Adipocyte (in vitro differentiated cells): Measurements from ENCODE around the gene PMEPA1.

ENCODE experiments used
- DNase-seq: peaks from one replicate; pipeline ENCODE4 v3.0.0-alpha.2; 2015; ENCODE audit warnings: low read depth
- H3K27me3 ChIP-seq: replicated peaks from 2 replicates; pipeline ENCODE4 v1.7.0; 2013; ENCODE audit warnings: mild to moderate bottlenecking, low read length, moderate library complexity; ENCODE audit not compliant: control insufficient read depth, insufficient read depth
- H3K36me3 ChIP-seq: 2 replicates; pipeline ENCODE4 v1.7.0; 2013; ENCODE audit warnings: low read length, mild to moderate bottlenecking, moderate library complexity; ENCODE audit not compliant: control insufficient read depth, insufficient read depth, severe bottlenecking
- H3K4me1 ChIP-seq: 2 replicates; pipeline ENCODE4 v1.7.0; 2013; ENCODE audit warnings: mild to moderate bottlenecking, low read length, moderate library complexity; ENCODE audit not compliant: control insufficient read depth, insufficient read depth
- H3K4me3 ChIP-seq: 2 replicates; pipeline ENCODE4 v1.7.0; 2013; ENCODE audit warnings: mild to moderate bottlenecking, low read length, moderate library complexity
- H3K9ac ChIP-seq: 2 replicates; pipeline ENCODE4 v1.7.0; 2013; ENCODE audit warnings: mild to moderate bottlenecking, low read length, moderate library complexity
- H3K9me3 ChIP-seq: 2 replicates; pipeline ENCODE4 v1.7.0; 2013; ENCODE audit warnings: mild to moderate bottlenecking, low read length, moderate library complexity; ENCODE audit not compliant: control insufficient read depth

PMEPA1 gene

DNA sequence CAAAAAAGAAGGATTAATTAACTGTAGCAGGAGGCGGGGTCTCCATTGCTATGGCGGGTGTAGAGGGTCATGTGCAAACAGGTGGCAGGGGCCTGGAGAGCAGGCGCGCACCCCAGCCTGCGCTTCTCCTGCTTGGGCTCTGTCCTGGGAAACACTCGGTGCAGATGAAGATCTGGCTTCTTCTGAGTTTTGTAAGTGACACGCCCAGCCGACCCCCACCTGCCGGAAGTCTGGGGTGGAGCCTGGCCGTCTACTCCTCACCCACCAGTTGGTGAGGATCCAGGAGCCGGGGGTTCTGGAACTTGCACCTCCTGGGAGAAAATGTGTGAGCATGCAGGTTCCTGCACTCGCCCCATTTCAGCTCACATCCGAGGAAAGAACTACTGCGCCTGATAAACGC lies 19.3 kb downstream of the PMEPA1 start:
- Histone ChIP-seq H3K4me1 (peaks cover 11% of the 10 kb centered on the region), H3K4me3 (no peak overlapping the region), H3K9ac (no peak overlapping the region), H3K27me3 (no peaks in the 10 kb centered on the region), H3K9me3 (no peaks in the 10 kb centered on the region), H3K36me3 (no peaks in the 10 kb centered on the region)
- DNase-seq: no peak

DNA sequence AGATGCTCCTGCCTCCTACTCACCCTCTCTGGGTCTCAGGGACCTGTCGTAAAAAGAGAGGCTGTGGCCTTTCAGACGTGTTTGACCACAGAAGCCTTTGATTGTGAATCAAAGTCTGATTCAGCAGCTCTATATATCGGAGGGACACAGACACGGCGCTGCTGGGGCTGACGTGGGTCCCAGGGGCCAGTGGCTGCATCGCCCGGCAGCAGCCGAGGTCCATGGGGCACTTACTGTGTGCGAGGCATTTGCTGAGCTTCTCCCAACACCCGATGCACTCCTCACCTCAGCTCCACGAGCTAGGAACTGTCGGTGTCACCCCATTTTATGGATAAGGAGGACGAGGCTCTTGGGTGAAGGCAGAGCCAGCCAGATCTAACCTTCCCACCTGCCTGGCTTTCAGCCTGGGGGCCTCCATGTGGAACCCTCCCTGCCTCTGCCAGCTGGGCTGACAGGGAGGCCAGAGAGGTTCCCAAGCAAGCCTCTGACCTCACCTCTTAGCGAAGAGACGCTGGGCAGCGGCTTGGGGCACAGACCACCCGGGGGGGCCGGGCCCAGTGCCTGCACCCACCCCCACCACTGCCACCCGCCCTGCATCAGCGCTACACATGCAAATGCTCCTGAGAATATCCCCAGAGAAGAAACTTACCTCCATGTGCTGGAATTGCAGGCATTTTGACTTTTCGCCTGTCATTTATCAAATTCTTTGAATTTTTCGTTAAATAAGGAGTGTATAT lies 19.9 kb downstream of the PMEPA1 start:
- no peak overlapping the region for H3K9ac ChIP-seq
- no peaks in the 10 kb centered on the region for H3K9me3 ChIP-seq
- H3K36me3 ChIP-seq: no peaks in the 10 kb centered on the region
- H3K27me3 ChIP-seq: no peaks in the 10 kb centered on the region
- no peak overlapping the region for H3K4me3 ChIP-seq
- no peak for DNase-seq
- peaks cover 11% of the 10 kb centered on the region for H3K4me1 ChIP-seq

- Histone ChIP-seq H3K36me3 (no peaks in the 10 kb centered on the region), H3K9ac (no peak overlapping the region), H3K27me3 (no peaks in the 10 kb centered on the region)
Observed at GRCh38 chr20:57688864-57689263, 21.0 kb downstream of the PMEPA1 start.

DNA sequence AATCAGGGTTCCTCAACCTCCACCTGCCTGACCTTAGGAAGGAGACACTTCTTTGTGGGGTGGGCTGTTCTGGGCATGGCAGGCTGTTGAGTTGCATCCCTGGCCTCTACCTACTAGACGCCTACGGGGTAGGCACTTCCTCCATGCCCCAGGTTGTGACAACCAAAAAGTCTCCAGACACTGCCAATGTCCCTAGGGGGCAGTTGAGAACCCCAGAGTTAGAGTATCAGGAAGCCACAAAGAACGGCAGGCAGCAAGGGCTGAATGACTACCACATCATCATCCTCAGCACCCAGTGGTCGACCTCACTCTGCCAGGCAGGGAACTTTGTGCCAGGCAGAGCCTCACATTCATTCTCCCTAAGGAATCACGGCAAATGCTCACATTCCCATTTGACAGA lies 21.5 kb downstream of the PMEPA1 start:
- Histone ChIP-seq H3K9me3 (no peaks in the 10 kb centered on the region), H3K27me3 (no peaks in the 10 kb centered on the region), H3K4me3 (no peak overlapping the region), H3K9ac (no peak overlapping the region), H3K36me3 (no peaks in the 10 kb centered on the region), H3K4me1 (peaks cover 11% of the 10 kb centered on the region)
- no peak for DNase-seq

More at GRCh38 chr20:57688864-57689263, 21.0 kb downstream of the PMEPA1 start:
- DNase-seq: no peak
- Histone ChIP-seq H3K4me1 (peaks cover 11% of the 10 kb centered on the region), H3K4me3 (no peak overlapping the region), H3K9me3 (no peaks in the 10 kb centered on the region)

- Histone ChIP-seq H3K9me3 (no peaks in the 10 kb centered on the region), H3K36me3 (no peaks in the 10 kb centered on the region), H3K4me3 (no peak overlapping the region), H3K27me3 (peaks cover 2% of the 10 kb centered on the region), H3K4me1 (peaks cover 11% of the 10 kb centered on the region), H3K9ac (no peak overlapping the region)
- DNase-seq: no peak
Observed at GRCh38 chr20:57686931-57687652, 22.7 kb downstream of the PMEPA1 start.

GRCh38 chr20:57685146-57685758 lies 24.6 kb downstream of the PMEPA1 start:
- Histone ChIP-seq H3K4me1 (peaks cover 11% of the 10 kb centered on the region), H3K36me3 (no peaks in the 10 kb centered on the region), H3K27me3 (peaks cover 7% of the 10 kb centered on the region), H3K4me3 (no peak overlapping the region), H3K9ac (no peak overlapping the region), H3K9me3 (no peaks in the 10 kb centered on the region)
- no peak for DNase-seq

DNA sequence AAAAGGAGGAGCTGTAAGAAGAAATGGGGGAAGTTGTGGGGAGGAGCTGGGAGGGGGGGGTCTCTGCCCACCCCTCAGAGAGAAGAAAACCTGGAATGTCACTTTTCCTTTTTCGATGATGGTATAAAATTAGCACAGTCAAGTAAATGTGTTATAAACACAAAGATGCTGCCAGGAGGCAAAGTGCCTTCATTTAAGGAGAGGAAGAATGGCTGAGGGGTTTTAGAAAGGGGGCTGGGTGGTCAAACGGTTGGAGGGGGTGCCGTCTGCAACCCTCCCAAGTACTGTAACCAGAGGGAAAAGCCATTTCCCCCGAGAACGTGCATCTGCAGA lies 25.0 kb downstream of the PMEPA1 start:
- Histone ChIP-seq H3K27me3 (peaks cover 7% of the 10 kb centered on the region), H3K36me3 (no peaks in the 10 kb centered on the region), H3K4me3 (no peak overlapping the region), H3K4me1 (peaks cover 11% of the 10 kb centered on the region), H3K9ac (no peak overlapping the region), H3K9me3 (no peaks in the 10 kb centered on the region)
- no peak for DNase-seq

GRCh38 chr20:57683881-57684807 lies 25.7 kb downstream of the PMEPA1 start:
- Histone ChIP-seq H3K27me3 (peaks cover 7% of the 10 kb centered on the region), H3K9me3 (no peaks in the 10 kb centered on the region), H3K4me1 (peaks cover 6% of the 10 kb centered on the region), H3K36me3 (no peaks in the 10 kb centered on the region), H3K9ac (no peak overlapping the region), H3K4me3 (no peak overlapping the region)
- no peak for DNase-seq

DNA sequence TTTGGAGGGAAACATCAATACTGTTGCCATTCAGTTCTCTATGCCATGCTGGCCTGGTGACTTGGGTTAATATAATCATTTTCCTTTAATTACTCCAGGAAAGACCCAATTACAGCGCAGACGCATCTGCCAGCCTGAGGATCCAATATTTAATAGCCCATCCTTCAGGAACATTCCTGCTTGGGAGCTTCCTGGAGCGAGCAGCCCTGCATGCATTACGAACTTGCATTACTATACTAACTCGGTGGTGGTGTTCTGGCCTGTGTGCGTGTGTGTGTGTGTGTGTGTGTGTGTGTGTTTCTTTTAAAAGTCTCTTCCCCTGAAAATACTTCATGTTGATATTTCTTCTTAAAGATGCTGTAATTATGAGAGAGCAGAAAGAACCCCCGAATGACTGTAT lies 26.5 kb downstream of the PMEPA1 start:
- Histone ChIP-seq H3K36me3 (no peaks in the 10 kb centered on the region), H3K4me3 (no peak overlapping the region), H3K9me3 (no peaks in the 10 kb centered on the region), H3K9ac (no peak overlapping the region), H3K4me1 (no peaks in the 10 kb centered on the region), H3K27me3 (peaks cover 7% of the 10 kb centered on the region)
- DNase-seq: no peak

- no peaks in the 10 kb centered on the region for H3K4me1 ChIP-seq
- H3K9ac ChIP-seq: no peak overlapping the region
- no peak for DNase-seq
- no peaks in the 10 kb centered on the region for H3K9me3 ChIP-seq
- no peak overlapping the region for H3K4me3 ChIP-seq
- H3K36me3 ChIP-seq: no peaks in the 10 kb centered on the region
- H3K27me3 ChIP-seq: peaks cover 7% of the 10 kb centered on the region
Observed at GRCh38 chr20:57682184-57683101, 27.4 kb downstream of the PMEPA1 start.
